NCI-H2107 treated with DMSO at 0.1 percent for 48 hours (cell line): ENCODE measurements around the gene SMAD3.
"Not testable (repeated sequence)": the region's sequence is repeated elsewhere in the genome, so short reads cannot be mapped to it uniquely, and the experiment has no call there.

Experiments used
- DNase-seq: peaks from one replicate; lab custom pipeline; 2025; ENCODE audit not compliant: unreplicated experiment; lab: John Stamatoyannopoulos, UW

The SMAD3 gene

DNA sequence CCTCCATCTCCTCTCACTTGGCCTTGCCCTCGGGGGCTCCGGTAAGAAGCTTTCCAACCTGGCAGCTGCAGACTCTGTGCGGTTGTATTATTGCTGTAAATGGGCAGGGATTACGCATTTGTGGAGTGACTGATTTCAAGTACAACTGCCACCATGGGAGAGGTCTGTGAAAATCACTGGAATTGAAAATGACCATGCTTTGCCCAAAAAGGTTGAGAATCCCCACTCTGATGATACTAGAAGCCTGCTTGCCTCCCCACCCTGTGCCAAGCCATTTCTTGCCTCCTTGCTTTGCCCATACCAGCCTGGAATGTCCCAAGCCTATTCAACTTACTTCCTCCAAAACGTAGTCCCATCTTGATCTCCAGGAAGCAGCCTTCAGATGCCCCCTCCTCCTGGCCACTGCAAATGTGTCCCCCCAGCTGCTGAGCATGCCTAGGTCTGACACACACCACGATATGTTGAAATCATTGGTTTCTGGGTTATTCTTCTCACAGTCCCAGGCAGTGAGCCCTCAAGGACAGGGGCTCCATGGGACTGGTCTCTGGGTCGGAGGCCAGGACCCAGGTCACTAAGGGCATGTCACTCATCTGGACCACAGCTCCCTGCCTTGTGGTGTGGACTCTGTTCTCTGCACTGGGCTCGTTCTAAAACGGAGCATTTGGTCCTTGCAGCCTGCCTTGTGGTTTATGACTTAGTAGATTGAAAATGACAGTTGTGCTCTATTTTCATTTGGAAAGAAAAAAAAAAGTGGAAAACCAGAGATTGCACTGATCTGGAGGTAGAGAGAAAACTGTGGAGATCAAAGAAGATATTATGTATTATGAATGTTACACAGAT lies 42.9 kb downstream of the SMAD3 start:
- DNase-seq: no peak

DNA sequence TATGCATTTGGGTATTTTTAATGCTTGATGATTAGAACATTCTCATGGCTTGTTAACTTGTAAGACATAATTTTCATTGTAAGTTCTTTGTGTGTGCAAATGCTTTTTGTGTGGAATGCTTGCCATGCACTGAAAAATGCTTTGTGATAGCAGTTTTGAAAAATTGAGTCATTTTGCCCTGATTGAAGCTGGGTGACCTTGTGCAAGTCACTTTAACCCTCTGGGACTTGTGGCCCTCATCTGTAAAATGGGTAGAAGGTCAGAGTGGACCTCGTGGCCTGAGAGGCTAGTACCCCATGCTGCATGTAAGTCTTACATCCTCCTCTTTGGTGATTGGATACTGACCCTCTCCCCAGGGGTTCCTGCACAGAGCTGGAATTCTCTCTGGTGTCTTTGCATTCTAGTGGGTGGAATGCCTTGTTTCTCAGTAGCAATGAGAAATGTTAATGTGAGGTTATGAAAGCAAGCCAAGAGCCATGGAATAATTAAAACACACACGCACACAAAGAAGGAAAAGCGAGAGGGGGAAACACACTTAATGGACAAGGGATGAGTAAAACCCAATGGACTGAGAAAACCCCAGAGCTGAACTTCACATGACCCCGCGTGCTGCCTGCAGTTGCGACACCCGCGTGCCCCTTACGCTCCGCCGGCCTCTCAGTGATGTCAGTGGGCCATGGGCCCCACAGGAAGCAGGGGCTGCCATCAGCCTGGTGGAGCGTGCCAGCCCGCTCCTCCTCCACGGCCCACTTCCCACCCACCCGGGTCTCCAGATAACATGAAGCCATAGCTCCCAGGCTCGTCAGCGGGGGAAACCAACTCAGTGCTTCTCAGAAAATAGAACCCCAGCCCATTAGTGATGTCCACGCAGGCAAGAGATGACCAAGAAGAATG lies 44.0 kb downstream of the SMAD3 start:
- no peak for DNase-seq

- no peak for DNase-seq
Observed at GRCh38 chr15:67110361-67110781, 45.0 kb downstream of the SMAD3 start.

GRCh38 chr15:67110958-67111864 lies 45.8 kb downstream of the SMAD3 start:
- DNase-seq: no peak

GRCh38 chr15:67114046-67114445 lies 48.6 kb downstream of the SMAD3 start:
- no peak for DNase-seq

DNA sequence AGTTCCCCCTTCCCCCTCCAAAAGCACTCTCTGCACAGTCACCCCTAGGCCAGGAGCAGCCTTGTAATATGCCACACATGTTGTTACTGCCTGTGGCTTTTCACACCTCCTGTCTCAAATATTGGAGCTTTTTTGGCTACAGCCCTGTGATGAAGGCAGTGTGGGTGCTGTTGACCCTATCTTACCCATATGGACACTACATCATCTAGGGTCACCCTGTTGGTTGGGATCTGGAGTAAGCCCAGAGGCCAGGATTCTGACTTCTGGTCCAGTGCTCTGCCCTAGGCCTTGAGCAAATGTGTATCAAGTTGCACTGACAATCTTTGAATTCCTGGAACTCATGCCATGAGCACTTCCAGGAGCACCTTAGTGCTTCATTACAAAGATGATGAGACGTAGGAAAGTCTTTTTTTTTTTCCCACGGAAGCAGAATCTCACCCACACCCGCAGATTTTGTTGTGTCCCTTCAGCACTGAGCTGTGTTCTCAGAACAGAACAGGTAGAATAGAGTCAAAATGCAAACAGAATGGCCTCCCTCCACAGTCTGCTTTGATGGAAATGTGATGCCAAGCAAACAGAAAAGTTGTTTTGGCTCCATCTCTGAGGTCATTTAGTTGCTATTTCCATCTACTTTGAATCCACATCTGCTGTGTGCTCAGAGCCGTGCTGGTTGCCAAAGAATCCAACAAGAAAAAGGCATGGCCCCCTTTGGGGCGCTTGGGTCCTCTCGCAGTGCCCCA lies 49.6 kb downstream of the SMAD3 start:
- no peak for DNase-seq

GRCh38 chr15:67115586-67115969 lies 50.2 kb downstream of the SMAD3 start:
- DNase-seq: no peak

GRCh38 chr15:67116742-67117141 lies 51.3 kb downstream of the SMAD3 start:
- no peak for DNase-seq

DNA sequence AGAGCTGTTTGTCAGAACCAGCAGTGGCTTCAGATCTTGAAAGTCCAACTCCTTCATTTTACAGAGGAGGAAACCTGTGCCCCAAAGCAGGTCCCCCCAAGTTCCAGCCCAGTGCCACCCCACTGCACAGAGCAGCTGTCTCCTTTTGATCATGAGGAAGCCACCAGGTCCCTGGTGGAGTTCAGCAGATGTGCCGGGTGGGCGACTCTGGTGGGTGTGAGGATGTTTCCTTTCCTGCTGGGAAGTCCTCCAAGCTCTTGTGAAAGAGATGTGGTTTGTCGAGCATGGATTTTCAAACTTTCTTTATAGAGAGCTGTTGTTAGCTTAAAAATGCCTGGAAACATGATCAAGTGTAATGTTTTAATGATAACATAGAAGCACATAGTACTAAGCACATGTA lies 52.0 kb downstream of the SMAD3 start:
- no peak for DNase-seq

- DNase-seq: no peak
Observed at GRCh38 chr15:67118808-67119207, 53.4 kb downstream of the SMAD3 start.

- no peak for DNase-seq
Observed at GRCh38 chr15:67119238-67119846, 53.9 kb downstream of the SMAD3 start.

- no peak for DNase-seq
Observed at GRCh38 chr15:67120009-67120838, 54.8 kb downstream of the SMAD3 start.

GRCh38 chr15:67120839-67121643 lies 55.6 kb downstream of the SMAD3 start:
- no peak for DNase-seq

DNA sequence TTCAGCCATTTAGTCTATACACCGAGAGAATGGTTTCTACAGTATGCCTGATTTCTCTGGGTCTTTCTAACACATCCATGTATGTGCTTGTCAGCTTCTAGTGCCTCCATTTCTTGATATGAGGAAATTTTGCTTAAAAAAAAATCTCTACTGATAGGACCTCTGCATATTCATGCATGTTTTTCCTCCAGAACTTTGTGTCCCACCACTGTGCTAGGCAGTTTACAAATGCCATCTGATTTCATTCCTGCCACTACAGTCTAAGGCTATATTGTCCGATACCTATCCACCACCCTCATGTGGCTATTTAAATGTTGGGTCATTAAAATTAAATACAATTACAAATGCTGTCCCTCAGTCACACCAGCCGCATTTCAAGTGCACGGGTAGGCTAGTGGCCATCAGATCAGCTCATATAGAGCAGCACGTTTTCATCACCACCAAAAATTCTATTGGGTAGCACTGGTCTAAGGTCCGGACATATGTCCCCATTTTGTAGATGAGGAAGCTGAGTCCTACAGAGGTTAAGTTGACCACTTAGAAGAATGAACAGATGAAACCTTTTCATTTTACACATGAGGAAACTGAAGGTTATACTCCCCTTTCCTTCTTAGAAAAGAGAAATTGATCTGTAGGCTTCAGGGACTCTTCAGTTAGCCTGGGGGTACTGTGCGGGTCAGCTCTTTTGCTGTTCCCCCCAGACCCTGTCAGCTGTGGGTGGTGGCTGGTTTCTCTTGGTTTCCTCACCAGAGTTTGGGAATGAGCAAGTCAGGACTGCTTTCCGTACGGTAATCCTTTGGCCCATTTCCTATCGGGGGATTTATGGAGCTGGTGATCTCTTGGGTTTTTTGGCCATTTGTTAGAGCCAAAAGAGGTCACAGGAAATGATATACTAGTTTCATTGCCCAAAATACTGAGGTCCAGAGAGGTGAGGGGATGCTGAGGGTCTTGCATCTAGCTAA lies 56.5 kb downstream of the SMAD3 start:
- DNase-seq: no peak

GRCh38 chr15:67122816-67123215 lies 57.4 kb downstream of the SMAD3 start:
- not testable (repeated sequence) for DNase-seq

DNA sequence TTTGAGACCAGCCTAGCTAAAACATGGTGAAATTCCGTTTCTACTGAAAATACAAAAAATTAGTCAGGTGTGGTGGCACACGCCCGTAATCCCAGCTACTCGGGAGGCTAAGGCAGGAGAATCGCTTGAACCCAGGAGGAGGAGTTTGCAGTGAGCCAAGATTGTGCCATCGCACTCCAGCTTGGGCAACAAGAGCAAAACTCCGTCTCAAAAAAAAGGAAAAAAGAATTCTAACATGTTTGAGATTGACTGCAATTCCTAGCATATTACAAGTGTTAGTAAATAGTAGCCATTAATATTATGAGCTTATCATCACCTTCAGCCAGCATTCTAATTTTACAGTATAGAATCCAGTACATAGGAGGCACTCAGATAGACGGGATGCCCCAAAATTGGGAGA lies 57.9 kb downstream of the SMAD3 start:
- DNase-seq: not testable (repeated sequence)

DNA sequence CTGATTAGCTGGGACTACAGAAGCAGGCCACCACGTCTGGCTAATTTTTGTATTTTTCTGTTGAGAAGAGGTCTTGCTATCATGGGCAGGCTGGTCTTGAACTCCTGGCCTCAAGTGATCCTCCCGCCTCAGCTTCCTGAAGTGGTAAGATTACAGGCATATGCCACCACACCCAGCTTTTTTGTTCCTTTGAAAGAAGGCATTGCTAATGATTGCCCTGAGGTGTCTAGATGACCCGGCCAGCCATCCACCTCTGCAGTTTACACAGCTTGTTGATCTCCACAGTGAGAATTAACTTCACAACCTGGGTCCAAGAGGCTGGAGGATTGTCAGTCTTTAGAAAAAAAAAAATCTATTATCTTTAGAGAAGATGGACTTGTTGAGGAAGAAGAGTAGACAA lies 58.7 kb downstream of the SMAD3 start:
- DNase-seq: no peak
